ENCODE data around the gene CFAP46. TPM values are rescaled to one million over a fixed set of nuclear protein-coding genes. Genes with fewer than 3 reads are reported as not detected.
"Not testable (repeated sequence)": the region's sequence is repeated elsewhere in the genome, so short reads cannot be mapped to it uniquely, and the experiment has no call there.

Gene CFAP46
- total and polyA plus RNA-seq, 2 donors from 2014 or later, result 3.8 to 8.3 TPM

DNA sequence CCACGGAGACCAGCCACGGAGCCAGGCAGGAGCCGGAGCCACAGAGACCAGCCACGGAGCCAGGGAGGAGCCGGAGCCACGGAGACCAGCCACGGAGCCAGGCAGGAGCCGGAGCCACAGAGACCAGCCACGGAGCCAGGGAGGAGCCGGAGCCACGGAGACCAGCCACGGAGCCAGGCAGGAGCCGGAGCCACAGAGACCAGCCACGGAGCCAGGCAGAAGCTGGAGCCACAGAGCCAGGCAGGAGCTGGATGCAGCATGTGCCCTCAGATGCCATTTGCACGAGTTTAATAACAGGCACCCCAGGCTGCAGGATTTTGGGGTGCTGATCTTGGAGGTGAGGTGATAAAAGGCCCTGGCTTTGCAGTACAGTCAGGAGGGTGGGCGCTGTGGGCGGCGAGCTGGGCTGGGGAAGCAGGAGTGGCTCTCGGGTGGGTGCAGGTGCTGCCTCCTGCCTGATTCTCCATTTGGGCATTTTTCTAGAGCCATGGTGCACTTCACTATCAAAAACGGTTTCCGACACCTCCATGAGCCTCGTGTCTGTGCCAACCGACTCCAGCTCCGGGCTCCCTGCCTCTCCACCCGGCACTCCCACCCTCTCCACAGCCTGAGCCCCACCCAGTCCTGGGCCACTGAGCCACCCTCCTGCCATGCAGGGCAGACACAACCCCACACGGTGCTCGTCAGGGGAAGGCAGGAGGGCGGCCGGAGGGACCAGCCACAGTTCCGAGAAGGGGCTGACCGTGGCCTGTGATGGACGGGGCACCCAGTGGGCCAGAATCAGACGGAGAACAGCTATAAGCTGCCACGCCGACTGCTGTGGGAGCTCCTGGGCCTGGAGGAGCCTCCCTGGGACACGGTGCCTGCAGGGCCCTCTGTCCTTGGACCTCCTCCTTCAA is 115.6 kb downstream of the CFAP46 start:
- H3K36me3 ChIP-seq (ENCODE audit: control insufficient read depth in 2 of 3, insufficient read depth in 3 of 3, low read length in 3 of 3), result no peaks in the 10 kb centered on the region
- H3K4me3 ChIP-seq (ENCODE audit: low read length in 3 of 3), result no peak overlapping the region
- FAIRE-seq (no peak), DNase-seq (no peak)
- no peak overlapping the region for H3K9ac ChIP-seq (ENCODE audit: low read length in 3 of 3)
- no peak overlapping the region for H3K27ac ChIP-seq (ENCODE audit: low read depth in 2 of 2, low read length in 2 of 2)
- H3K27me3 ChIP-seq (ENCODE audit: control insufficient read depth, insufficient read depth, low read length), result peaks cover 2% of the 10 kb centered on the region
- intact Hi-C loops (cut with DNase I), result no loop called here
- no peaks in the 10 kb centered on the region for H3K4me1 ChIP-seq (ENCODE audit: control insufficient read depth in 2 of 3, insufficient read depth in 2 of 3, low read depth in 1 of 3, low read length in 3 of 3)
- TF ChIP-seq, protein P1, sequence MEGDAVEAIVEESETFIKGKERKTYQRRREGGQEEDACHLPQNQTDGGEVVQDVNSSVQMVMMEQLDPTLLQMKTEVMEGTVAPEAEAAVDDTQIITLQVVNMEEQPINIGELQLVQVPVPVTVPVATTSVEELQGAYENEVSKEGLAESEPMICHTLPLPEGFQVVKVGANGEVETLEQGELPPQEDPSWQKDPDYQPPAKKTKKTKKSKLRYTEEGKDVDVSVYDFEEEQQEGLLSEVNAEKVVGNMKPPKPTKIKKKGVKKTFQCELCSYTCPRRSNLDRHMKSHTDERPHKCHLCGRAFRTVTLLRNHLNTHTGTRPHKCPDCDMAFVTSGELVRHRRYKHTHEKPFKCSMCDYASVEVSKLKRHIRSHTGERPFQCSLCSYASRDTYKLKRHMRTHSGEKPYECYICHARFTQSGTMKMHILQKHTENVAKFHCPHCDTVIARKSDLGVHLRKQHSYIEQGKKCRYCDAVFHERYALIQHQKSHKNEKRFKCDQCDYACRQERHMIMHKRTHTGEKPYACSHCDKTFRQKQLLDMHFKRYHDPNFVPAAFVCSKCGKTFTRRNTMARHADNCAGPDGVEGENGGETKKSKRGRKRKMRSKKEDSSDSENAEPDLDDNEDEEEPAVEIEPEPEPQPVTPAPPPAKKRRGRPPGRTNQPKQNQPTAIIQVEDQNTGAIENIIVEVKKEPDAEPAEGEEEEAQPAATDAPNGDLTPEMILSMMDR (IDR thresholded peaks at IDR 0.05; ENCODE audit: borderline replicate concordance, extremely low read depth, insufficient read depth), result no peak
- peaks cover 0 to 2% (median 0%) of the 10 kb centered on the region in 3 donors for H3K9me3 ChIP-seq (ENCODE audit: control insufficient read depth in 2 of 3, insufficient read depth in 1 of 3, low read length in 3 of 3)

DNA sequence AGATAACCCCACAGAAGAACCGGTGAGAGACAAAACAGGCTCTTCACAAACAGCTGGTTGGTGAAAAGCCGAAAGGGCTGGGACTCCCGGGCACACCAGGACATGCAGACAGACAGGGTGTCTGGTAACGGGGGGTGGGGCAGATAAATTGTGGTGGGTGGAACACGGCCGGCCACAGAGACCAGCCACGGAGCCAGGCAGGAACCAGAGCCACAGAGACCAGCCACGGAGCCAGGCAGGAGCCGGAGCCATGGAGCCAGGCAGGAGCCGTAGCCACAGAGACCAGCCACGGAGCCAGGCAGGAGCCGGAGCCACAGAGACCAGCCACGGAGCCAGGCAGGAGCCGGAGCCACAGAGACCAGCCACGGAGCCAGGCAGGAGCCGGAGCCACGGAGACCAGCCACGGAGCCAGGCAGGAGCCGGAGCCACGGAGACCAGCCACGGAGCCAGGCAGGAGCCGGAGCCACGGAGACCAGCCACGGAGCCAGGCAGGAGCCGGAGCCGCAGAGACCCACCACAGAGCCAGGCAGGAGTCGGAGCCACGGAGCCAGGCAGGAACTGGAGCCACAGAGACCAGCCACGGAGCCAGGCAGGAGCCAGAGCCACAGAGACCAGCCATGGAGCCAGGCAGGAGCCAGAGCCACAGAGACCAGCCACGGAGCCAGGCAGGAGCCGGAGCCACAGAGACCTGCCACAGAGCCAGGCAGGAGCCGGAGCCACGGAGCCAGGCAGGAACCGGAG is 116.4 kb downstream of the CFAP46 start:
- H3K9ac ChIP-seq (ENCODE audit: low read length in 3 of 3); intact Hi-C loops (cut with DNase I); H3K4me3 ChIP-seq (ENCODE audit: low read length in 3 of 3); H3K27ac ChIP-seq (ENCODE audit: low read depth in 2 of 2, low read length in 2 of 2); H3K36me3 ChIP-seq (ENCODE audit: control insufficient read depth in 2 of 3, insufficient read depth in 3 of 3, low read length in 3 of 3); H3K27me3 ChIP-seq (ENCODE audit: control insufficient read depth, insufficient read depth, low read length); H3K9me3 ChIP-seq (ENCODE audit: control insufficient read depth in 2 of 3, insufficient read depth in 1 of 3, low read length in 3 of 3); FAIRE-seq; H3K4me1 ChIP-seq (ENCODE audit: control insufficient read depth in 2 of 3, insufficient read depth in 2 of 3, low read depth in 1 of 3, low read length in 3 of 3): not testable (repeated sequence)
- DNase-seq, result peak in 1 of 5 donors; percentile 23

DNA sequence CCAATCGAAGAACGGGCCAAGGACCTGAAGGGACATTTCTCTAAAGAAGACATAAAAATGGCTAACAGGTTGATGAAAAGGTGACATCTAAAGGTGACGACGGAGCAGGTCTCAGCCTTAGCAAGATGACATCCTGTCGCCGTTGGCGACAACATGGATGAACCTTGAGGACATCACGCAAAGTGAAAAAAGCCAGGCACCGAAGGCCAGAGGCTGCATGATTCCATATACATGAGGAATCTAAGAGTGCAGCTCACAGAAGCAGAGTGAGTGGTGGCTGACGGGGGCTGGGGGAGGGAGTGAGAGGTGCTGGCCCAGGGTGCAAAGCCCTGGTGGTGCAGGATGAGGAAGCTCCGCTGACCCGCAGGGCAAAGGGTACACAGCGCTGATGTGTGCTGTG is 122.3 kb downstream of the CFAP46 start:
- H3K9ac ChIP-seq (ENCODE audit: low read length in 3 of 3), result no peak overlapping the region
- intact Hi-C loops (cut with DNase I), result no loop called here

More for the DNA sequence above, 122.3 kb downstream of the CFAP46 start:
- DNase-seq, result no peak
- Histone ChIP-seq H3K9me3 (ENCODE audit: control insufficient read depth in 2 of 3, insufficient read depth in 1 of 3, low read length in 3 of 3) (peaks cover 0 to 5% (median 2%) of the 10 kb centered on the region in 3 donors), H3K27me3 (ENCODE audit: control insufficient read depth, insufficient read depth, low read length) (no peaks in the 10 kb centered on the region), H3K27ac (ENCODE audit: low read depth in 2 of 2, low read length in 2 of 2) (no peak overlapping the region), H3K4me3 (ENCODE audit: low read length in 3 of 3) (no peak overlapping the region), H3K36me3 (ENCODE audit: control insufficient read depth in 2 of 3, insufficient read depth in 3 of 3, low read length in 3 of 3) (no peaks in the 10 kb centered on the region), H3K4me1 (ENCODE audit: control insufficient read depth in 2 of 3, insufficient read depth in 2 of 3, low read depth in 1 of 3, low read length in 3 of 3) (no peaks in the 10 kb centered on the region)
- no peak for FAIRE-seq
- TF ChIP-seq, protein P1 (IDR thresholded peaks at IDR 0.05; ENCODE audit: borderline replicate concordance, extremely low read depth, insufficient read depth), result no peak
